Loucy (cell line): ENCODE data around the gene FCGR3B.

ENCODE experiments used
- CTCF ChIP-seq: fragments of 200-600 bp; sonication (generic); conservative IDR thresholded peaks from 2 replicates; pipeline ENCODE4 v1.5.1; 2014; ENCODE audit warnings: mild to moderate bottlenecking, antibody characterized with exemption, low read length
- EZH2phosphoT487 ChIP-seq: fragments of 200-600 bp; IDR thresholded peaks from 2 replicates; pipeline ENCODE4 v1.6.1; 2018; ENCODE audit warnings: antibody characterized with exemption, mild to moderate bottlenecking, moderate library complexity, borderline replicate concordance

GRCh38 chr1:161676958-161677689 is 46.1 kb upstream of the FCGR3B start:
- no peak for TF ChIP-seq CTCF
- TF ChIP-seq EZH2phosphoT487 = no peak
